Measurements from ENCODE around the gene PLEKHO2.

DNA sequence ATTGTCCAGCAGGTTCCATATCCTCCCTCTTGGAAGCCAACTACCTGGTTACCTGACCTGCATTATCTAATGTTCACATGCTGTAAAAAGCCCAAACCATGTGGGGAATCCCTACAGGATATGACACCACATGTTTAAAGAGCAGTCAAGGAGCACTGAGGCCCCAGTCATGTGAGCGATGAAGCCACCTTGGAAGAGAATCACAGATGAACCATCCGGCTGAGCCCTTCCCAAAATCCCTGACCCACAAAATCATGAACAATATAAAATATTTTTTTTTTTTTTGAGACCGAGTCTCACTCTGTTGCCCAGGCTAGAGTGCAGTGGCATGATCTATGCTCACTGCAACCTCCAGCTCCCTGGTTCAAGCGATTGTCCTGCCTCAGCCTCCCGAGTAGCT lies 59.4 kb downstream of the PLEKHO2 start:
- TF ChIP-seq POLR2AphosphoS5 (IDR thresholded peaks at IDR 0.05; ENCODE audit: low read depth, low read length) (no peak), SIN3A (IDR thresholded peaks at IDR 0.05; ENCODE audit: borderline replicate concordance, insufficient read depth, low read length) (no peak)
- TF ChIP-seq, protein P1, sequence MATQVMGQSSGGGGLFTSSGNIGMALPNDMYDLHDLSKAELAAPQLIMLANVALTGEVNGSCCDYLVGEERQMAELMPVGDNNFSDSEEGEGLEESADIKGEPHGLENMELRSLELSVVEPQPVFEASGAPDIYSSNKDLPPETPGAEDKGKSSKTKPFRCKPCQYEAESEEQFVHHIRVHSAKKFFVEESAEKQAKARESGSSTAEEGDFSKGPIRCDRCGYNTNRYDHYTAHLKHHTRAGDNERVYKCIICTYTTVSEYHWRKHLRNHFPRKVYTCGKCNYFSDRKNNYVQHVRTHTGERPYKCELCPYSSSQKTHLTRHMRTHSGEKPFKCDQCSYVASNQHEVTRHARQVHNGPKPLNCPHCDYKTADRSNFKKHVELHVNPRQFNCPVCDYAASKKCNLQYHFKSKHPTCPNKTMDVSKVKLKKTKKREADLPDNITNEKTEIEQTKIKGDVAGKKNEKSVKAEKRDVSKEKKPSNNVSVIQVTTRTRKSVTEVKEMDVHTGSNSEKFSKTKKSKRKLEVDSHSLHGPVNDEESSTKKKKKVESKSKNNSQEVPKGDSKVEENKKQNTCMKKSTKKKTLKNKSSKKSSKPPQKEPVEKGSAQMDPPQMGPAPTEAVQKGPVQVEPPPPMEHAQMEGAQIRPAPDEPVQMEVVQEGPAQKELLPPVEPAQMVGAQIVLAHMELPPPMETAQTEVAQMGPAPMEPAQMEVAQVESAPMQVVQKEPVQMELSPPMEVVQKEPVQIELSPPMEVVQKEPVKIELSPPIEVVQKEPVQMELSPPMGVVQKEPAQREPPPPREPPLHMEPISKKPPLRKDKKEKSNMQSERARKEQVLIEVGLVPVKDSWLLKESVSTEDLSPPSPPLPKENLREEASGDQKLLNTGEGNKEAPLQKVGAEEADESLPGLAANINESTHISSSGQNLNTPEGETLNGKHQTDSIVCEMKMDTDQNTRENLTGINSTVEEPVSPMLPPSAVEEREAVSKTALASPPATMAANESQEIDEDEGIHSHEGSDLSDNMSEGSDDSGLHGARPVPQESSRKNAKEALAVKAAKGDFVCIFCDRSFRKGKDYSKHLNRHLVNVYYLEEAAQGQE (IDR thresholded peaks at IDR 0.05; ENCODE audit: insufficient read depth in 1 of 2, low read depth in 2 of 2, low read length in 2 of 2), result no peak

Data from PFSK-1 (cell line).